ENCODE results near the gene CLDN6.

Gene CLDN6

GRCh38 chr16:3017794-3018506 is at the start of gene CLDN6:
TSS of gene CLDN6 (minus strand) at chr16:3018183. CDS start at chr16:3016021, 2,162 bp downstream.
- no peak within 1 kb of the TSS for H3K27ac ChIP-seq (ENCODE audit: low read depth in 2 of 2, low read length in 2 of 2)
- peak within 1 kb of the TSS in 1 of 2 donors; percentile 20 for H3K9ac ChIP-seq (ENCODE audit: low read depth in 1 of 2, low read length in 2 of 2)
- H3K36me3 ChIP-seq (ENCODE audit: control insufficient read depth in 2 of 2, insufficient read depth in 2 of 2, low read length in 2 of 2), result no peaks in the 10 kb centered on the region
- peaks cover 0 to 5% of the 10 kb centered on the region in 2 donors for H3K27me3 ChIP-seq (ENCODE audit: control insufficient read depth in 2 of 2, insufficient read depth in 2 of 2, low read length in 2 of 2)
- H3K9me3 ChIP-seq (ENCODE audit: control insufficient read depth in 2 of 2, low read length in 2 of 2), result no peaks in the 10 kb centered on the region
- peaks cover 29 to 31% of the 10 kb centered on the region in 2 donors for H3K4me1 ChIP-seq (ENCODE audit: control insufficient read depth in 2 of 2, insufficient read depth in 2 of 2, low read length in 2 of 2)
- no peak within 1 kb of the TSS for H3K4me3 ChIP-seq (ENCODE audit: low read length in 2 of 2)

DNA sequence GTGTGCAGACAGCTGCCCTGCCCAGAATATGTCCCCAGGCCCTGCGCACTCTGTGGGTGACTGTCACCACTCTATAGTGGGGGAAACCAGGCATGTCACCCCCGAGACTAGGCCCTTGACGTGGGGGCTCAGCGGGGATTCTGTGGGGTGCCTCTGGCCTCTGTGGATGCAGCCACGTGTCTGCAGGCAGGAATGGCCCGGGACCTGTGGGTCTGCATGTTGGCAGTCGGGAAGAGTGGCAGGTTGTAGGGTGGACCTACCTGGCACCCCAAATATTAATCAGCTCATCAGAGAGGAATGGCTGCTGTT is 48.4 kb upstream of the CLDN6 start:
- H3K4me3 ChIP-seq (ENCODE audit: low read length in 2 of 2), result peak overlapping the region; percentile 77 to 87
- H3K4me1 ChIP-seq (ENCODE audit: control insufficient read depth in 2 of 2, insufficient read depth in 2 of 2, low read length in 2 of 2), result peaks cover 23 to 34% of the 10 kb centered on the region in 2 donors
- H3K27me3 ChIP-seq (ENCODE audit: control insufficient read depth in 2 of 2, insufficient read depth in 2 of 2, low read length in 2 of 2), result no peaks in the 10 kb centered on the region
- peaks cover 0 to 3% of the 10 kb centered on the region in 2 donors for H3K36me3 ChIP-seq (ENCODE audit: control insufficient read depth in 2 of 2, insufficient read depth in 2 of 2, low read length in 2 of 2)
- H3K9me3 ChIP-seq (ENCODE audit: control insufficient read depth in 2 of 2, low read length in 2 of 2), result no peaks in the 10 kb centered on the region
- H3K27ac ChIP-seq (ENCODE audit: low read depth in 2 of 2, low read length in 2 of 2), result peak overlapping the region; percentile 78 to 83
- peak overlapping the region; percentile 79 to 82 for H3K9ac ChIP-seq (ENCODE audit: low read depth in 1 of 2, low read length in 2 of 2)

DNA sequence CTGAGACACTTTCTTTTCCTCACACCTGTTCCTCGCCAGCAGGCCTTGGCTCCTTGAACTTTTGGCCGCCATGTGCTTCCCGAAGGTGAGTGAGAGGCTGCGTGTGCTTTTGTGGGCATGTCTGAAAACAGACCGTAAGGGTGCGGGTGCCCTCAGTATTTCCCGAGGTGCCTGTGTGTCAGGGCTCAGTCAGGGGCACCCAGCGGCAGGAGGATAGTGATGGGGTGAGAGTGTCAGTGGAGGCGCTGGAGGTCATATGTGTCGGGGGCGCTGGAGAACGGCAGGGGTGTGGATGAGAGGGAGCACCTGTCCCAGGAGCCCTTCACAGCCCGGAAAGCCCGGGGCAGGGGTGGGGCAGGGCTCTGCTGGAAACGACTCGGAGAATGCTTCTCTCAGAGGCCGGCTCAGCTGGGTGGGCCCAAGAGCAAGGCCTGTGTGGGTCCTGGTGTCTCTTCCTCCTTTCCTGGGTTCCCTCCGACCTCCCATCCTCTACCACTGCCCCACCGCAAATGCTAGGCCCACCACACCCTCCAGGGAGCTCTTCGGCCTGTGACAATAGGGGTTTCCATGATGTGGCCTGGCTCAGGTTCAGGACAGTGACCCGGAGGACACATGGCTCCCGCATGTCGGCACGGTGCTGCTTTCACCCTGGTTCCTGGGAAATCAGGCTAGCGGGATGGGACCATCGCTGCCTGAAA is 47.9 kb upstream of the CLDN6 start:
- Histone ChIP-seq H3K9me3 (ENCODE audit: control insufficient read depth in 2 of 2, low read length in 2 of 2) (no peaks in the 10 kb centered on the region), H3K27ac (ENCODE audit: low read depth in 2 of 2, low read length in 2 of 2) (peak overlapping the region; percentile 78 to 83), H3K4me3 (ENCODE audit: low read length in 2 of 2) (peak overlapping the region; percentile 77 to 87), H3K4me1 (ENCODE audit: control insufficient read depth in 2 of 2, insufficient read depth in 2 of 2, low read length in 2 of 2) (peaks cover 23 to 34% of the 10 kb centered on the region in 2 donors), H3K36me3 (ENCODE audit: control insufficient read depth in 2 of 2, insufficient read depth in 2 of 2, low read length in 2 of 2) (peaks cover 0 to 3% of the 10 kb centered on the region in 2 donors), H3K9ac (ENCODE audit: low read depth in 1 of 2, low read length in 2 of 2) (peak overlapping the region; percentile 79 to 82), H3K27me3 (ENCODE audit: control insufficient read depth in 2 of 2, insufficient read depth in 2 of 2, low read length in 2 of 2) (no peaks in the 10 kb centered on the region)

DNA sequence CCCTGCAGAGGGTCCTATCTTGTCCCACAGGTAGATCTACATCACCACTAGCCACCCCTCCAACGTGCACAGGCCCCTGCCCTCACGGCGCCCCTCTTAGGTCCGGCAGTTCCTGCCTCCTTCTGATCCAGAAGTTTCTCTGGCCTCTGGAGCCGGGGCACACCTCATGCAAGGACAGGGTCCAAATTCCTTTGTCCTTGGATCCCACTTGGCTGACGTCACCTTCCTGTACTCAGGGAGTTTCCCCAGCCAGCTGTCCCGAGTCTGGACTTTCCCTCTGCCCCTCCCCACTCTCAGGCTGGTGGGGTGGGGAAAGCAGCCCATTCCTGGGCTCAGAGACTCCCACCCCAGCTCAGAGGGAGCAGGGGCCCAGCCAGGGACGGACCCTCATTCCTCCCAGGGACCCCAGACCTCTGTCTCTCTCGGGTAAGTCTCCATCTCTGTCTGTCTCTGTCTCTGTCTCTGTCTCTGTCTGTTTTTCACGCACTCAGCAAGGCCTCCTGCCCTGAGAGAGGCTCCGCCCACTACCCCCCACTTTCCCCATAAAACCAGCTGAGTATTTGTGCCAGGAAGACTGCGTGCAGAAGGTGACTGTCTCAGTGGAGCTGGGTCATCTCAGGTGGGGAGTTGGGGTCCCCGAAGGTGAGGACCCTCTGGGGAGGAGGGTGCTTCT is 47.2 kb upstream of the CLDN6 start, which contains the start of gene IL32:
Gene IL32 (plus strand): TSS at position 572 of the 673 bp plus-strand sequence. CDS start 172 bp downstream, outside the sequence.
- Histone ChIP-seq H3K27me3 (ENCODE audit: control insufficient read depth in 2 of 2, insufficient read depth in 2 of 2, low read length in 2 of 2) (no peaks in the 10 kb centered on the region), H3K4me1 (ENCODE audit: control insufficient read depth in 2 of 2, insufficient read depth in 2 of 2, low read length in 2 of 2) (peaks cover 23 to 34% of the 10 kb centered on the region in 2 donors), H3K9me3 (ENCODE audit: control insufficient read depth in 2 of 2, low read length in 2 of 2) (no peaks in the 10 kb centered on the region), H3K4me3 (ENCODE audit: low read length in 2 of 2) (peak within 1 kb of the TSS; percentile 77 to 87), H3K27ac (ENCODE audit: low read depth in 2 of 2, low read length in 2 of 2) (peak within 1 kb of the TSS; percentile 78 to 83), H3K9ac (ENCODE audit: low read depth in 1 of 2, low read length in 2 of 2) (peak within 1 kb of the TSS; percentile 79 to 82), H3K36me3 (ENCODE audit: control insufficient read depth in 2 of 2, insufficient read depth in 2 of 2, low read length in 2 of 2) (peaks cover 0 to 3% of the 10 kb centered on the region in 2 donors)

GRCh38 chr16:3063625-3064386 is 45.8 kb upstream of the CLDN6 start:
- no peaks in the 10 kb centered on the region for H3K27me3 ChIP-seq (ENCODE audit: control insufficient read depth in 2 of 2, insufficient read depth in 2 of 2, low read length in 2 of 2)
- no peak overlapping the region for H3K9ac ChIP-seq (ENCODE audit: low read depth in 1 of 2, low read length in 2 of 2)
- H3K9me3 ChIP-seq (ENCODE audit: control insufficient read depth in 2 of 2, low read length in 2 of 2), result no peaks in the 10 kb centered on the region
- no peak overlapping the region for H3K4me3 ChIP-seq (ENCODE audit: low read length in 2 of 2)
- H3K36me3 ChIP-seq (ENCODE audit: control insufficient read depth in 2 of 2, insufficient read depth in 2 of 2, low read length in 2 of 2), result no peaks in the 10 kb centered on the region
- H3K27ac ChIP-seq (ENCODE audit: low read depth in 2 of 2, low read length in 2 of 2), result peak overlapping the region; percentile 56 to 68
- H3K4me1 ChIP-seq (ENCODE audit: control insufficient read depth in 2 of 2, insufficient read depth in 2 of 2, low read length in 2 of 2), result peaks cover 29 to 43% of the 10 kb centered on the region in 2 donors

DNA sequence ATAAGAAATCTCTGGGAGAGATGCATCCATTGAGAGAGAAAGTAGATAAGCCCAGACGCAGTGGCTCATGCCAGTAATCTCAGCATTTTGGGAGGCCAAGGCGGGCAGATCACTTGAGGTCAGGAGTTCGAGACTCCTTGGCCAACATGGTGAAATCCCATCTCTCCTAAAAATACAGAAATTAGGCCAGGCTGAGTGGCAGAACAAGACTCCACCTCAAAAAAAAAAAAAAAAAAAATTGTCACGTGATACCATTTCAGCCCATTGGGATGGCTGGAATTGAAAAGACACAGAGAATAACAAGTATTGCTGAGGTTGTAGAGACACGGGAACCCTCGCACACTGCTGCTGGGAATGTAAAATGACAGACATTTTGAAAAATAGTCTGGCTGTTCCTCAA is 44.6 kb upstream of the CLDN6 start:
- no peaks in the 10 kb centered on the region for H3K9me3 ChIP-seq (ENCODE audit: control insufficient read depth in 2 of 2, low read length in 2 of 2)
- H3K4me3 ChIP-seq (ENCODE audit: low read length in 2 of 2), result no peak overlapping the region
- H3K27ac ChIP-seq (ENCODE audit: low read depth in 2 of 2, low read length in 2 of 2), result peak overlapping the region; percentile 27 to 74
- H3K27me3 ChIP-seq (ENCODE audit: control insufficient read depth in 2 of 2, insufficient read depth in 2 of 2, low read length in 2 of 2), result no peaks in the 10 kb centered on the region
- H3K4me1 ChIP-seq (ENCODE audit: control insufficient read depth in 2 of 2, insufficient read depth in 2 of 2, low read length in 2 of 2), result peaks cover 30 to 50% of the 10 kb centered on the region in 2 donors
- H3K36me3 ChIP-seq (ENCODE audit: control insufficient read depth in 2 of 2, insufficient read depth in 2 of 2, low read length in 2 of 2), result no peaks in the 10 kb centered on the region
- H3K9ac ChIP-seq (ENCODE audit: low read depth in 1 of 2, low read length in 2 of 2), result no peak overlapping the region

GRCh38 chr16:3060339-3061127 is 42.5 kb upstream of the CLDN6 start:
- no peaks in the 10 kb centered on the region for H3K9me3 ChIP-seq (ENCODE audit: control insufficient read depth in 2 of 2, low read length in 2 of 2)
- H3K9ac ChIP-seq (ENCODE audit: low read depth in 1 of 2, low read length in 2 of 2), result peak overlapping the region in 1 of 2 donors; percentile 17
- no peaks in the 10 kb centered on the region for H3K27me3 ChIP-seq (ENCODE audit: control insufficient read depth in 2 of 2, insufficient read depth in 2 of 2, low read length in 2 of 2)
- peak overlapping the region in 1 of 2 donors; percentile 83 for H3K27ac ChIP-seq (ENCODE audit: low read depth in 2 of 2, low read length in 2 of 2)
- peaks cover 21 to 43% of the 10 kb centered on the region in 2 donors for H3K4me1 ChIP-seq (ENCODE audit: control insufficient read depth in 2 of 2, insufficient read depth in 2 of 2, low read length in 2 of 2)
- no peak overlapping the region for H3K4me3 ChIP-seq (ENCODE audit: low read length in 2 of 2)
- no peaks in the 10 kb centered on the region for H3K36me3 ChIP-seq (ENCODE audit: control insufficient read depth in 2 of 2, insufficient read depth in 2 of 2, low read length in 2 of 2)

DNA sequence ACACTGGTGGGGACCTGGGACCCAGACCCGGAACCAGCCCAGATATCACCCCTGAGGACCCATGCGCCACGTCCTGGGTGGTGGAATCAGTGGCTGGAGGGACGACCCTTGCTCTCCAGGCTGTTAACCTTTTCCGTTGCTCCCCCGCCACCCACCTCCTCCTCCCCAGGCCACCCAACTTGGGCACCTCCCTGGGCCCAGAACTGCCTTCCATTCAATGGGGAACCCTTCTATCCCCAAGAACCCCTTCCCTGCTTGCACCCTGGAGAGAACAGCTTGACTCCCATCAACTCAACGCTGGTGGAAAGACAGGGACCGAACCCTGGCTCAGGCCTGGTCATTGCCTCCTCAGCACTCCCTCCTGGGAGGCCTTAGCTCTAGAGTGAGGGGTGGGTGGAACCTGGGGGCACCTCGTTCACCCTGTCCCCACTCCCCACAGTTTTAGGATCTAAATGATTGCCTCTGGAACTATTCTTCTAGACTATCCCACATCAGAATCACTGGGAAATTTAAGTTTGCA is 41.8 kb upstream of the CLDN6 start:
- Histone ChIP-seq H3K36me3 (ENCODE audit: control insufficient read depth in 2 of 2, insufficient read depth in 2 of 2, low read length in 2 of 2) (no peaks in the 10 kb centered on the region), H3K9me3 (ENCODE audit: control insufficient read depth in 2 of 2, low read length in 2 of 2) (no peaks in the 10 kb centered on the region), H3K4me1 (ENCODE audit: control insufficient read depth in 2 of 2, insufficient read depth in 2 of 2, low read length in 2 of 2) (peaks cover 14 to 36% of the 10 kb centered on the region in 2 donors), H3K9ac (ENCODE audit: low read depth in 1 of 2, low read length in 2 of 2) (peak overlapping the region; percentile 83 to 87), H3K27me3 (ENCODE audit: control insufficient read depth in 2 of 2, insufficient read depth in 2 of 2, low read length in 2 of 2) (no peaks in the 10 kb centered on the region), H3K4me3 (ENCODE audit: low read length in 2 of 2) (peak overlapping the region; percentile 75 to 86), H3K27ac (ENCODE audit: low read depth in 2 of 2, low read length in 2 of 2) (peak overlapping the region; percentile 83 to 93)
